Fibroblast of peridontal ligament (primary cell): ENCODE measurements around the gene DEPP1.
A peak's percentile ranks its signal among the peaks of the same experiment; 100 is the strongest.

Source experiments
- DNase-seq: peaks from one replicate; pipeline ENCODE4 v3.0.0-alpha.2; 2010; ENCODE audit errors: extremely low read depth

DEPP1 gene

GRCh38 chr10:44993922-44994751 lies 15.5 kb upstream of the DEPP1 start:
- DNase-seq = peak; percentile 90

GRCh38 chr10:44993226-44993921 lies 14.8 kb upstream of the DEPP1 start:
- no peak for DNase-seq

- no peak for DNase-seq
Measured at GRCh38 chr10:44992732-44993225, 14.2 kb upstream of the DEPP1 start.

- no peak for DNase-seq
Measured at GRCh38 chr10:44992070-44992731, 13.6 kb upstream of the DEPP1 start.

GRCh38 chr10:44991571-44991970 lies 13.0 kb upstream of the DEPP1 start:
- DNase-seq = no peak

GRCh38 chr10:44990965-44991364 lies 12.4 kb upstream of the DEPP1 start:
- DNase-seq = no peak

GRCh38 chr10:44990302-44990655 lies 11.7 kb upstream of the DEPP1 start:
- no peak for DNase-seq

GRCh38 chr10:44989597-44990301 lies 11.1 kb upstream of the DEPP1 start:
- DNase-seq = no peak

GRCh38 chr10:44988957-44989585 lies 10.5 kb upstream of the DEPP1 start:
- DNase-seq = no peak

GRCh38 chr10:44986670-44987069 lies 8.1 kb upstream of the DEPP1 start:
- DNase-seq = peak; percentile 60

- no peak for DNase-seq
Measured at GRCh38 chr10:44986179-44986578, 7.6 kb upstream of the DEPP1 start.

- DNase-seq = peak; percentile 81
Measured at GRCh38 chr10:44985175-44985681, 6.6 kb upstream of the DEPP1 start.

- no peak for DNase-seq
Measured at GRCh38 chr10:44984671-44985101, 6.1 kb upstream of the DEPP1 start.

- DNase-seq = no peak
Measured at GRCh38 chr10:44983895-44984278, 5.3 kb upstream of the DEPP1 start.

- no peak for DNase-seq
Measured at GRCh38 chr10:44983066-44983894, 4.7 kb upstream of the DEPP1 start.

- DNase-seq = no peak
Measured at GRCh38 chr10:44982496-44982895, 3.9 kb upstream of the DEPP1 start.

GRCh38 chr10:44982114-44982460 lies 3.5 kb upstream of the DEPP1 start:
- DNase-seq = no peak

GRCh38 chr10:44981172-44982113 lies 2.8 kb upstream of the DEPP1 start:
- DNase-seq = peak; percentile 89
